Aorta (tissue), 5 donors: ENCODE results near the gene PF4V1. TPM values are rescaled to one million over a fixed set of nuclear protein-coding genes. Genes with fewer than 3 reads are reported as not detected.

Experiments used
- ATAC-seq: fragments of 200-7000 bp; cut with Tn5 transposase; one replicate; pipeline ENCODE4 v1.9.1; 2022; ENCODE audit warnings: moderate library complexity; ENCODE audit not compliant: low FRiP score
- DNase-seq, 2 donors: peaks; one replicate each; pipeline ENCODE4 v3.0.0-alpha.2; 2020
- H3K27ac ChIP-seq, 2 donors: one replicate each; pipeline ENCODE4 v1.5.1; 2013; ENCODE audit warnings: low read length in 2 of 2, mild to moderate bottlenecking in 2 of 2, moderate library complexity in 2 of 2, control low read depth in 1 of 2, inconsistent platforms in 1 of 2, low read depth in 1 of 2
- H3K27me3 ChIP-seq, 2 donors: one replicate each; pipeline ENCODE4 v1.6.1; 2013; ENCODE audit warnings: control low read depth in 1 of 2, low read length in 1 of 2, mild to moderate bottlenecking in 1 of 2, moderate library complexity in 1 of 2; ENCODE audit not compliant: insufficient read depth in 2 of 2, control insufficient read depth in 1 of 2
- H3K36me3 ChIP-seq, 2 donors: one replicate each; pipeline ENCODE4 v1.6.1; 2013; ENCODE audit warnings: control low read depth in 1 of 2, low read length in 1 of 2, mild to moderate bottlenecking in 1 of 2; ENCODE audit not compliant: insufficient read depth in 2 of 2, control insufficient read depth in 1 of 2
- H3K4me1 ChIP-seq, 2 donors: one replicate each; pipeline ENCODE4 v1.6.1; 2013; ENCODE audit warnings: low read length in 2 of 2, control low read depth in 1 of 2, mild to moderate bottlenecking in 1 of 2, moderate library complexity in 1 of 2; ENCODE audit not compliant: insufficient read depth in 2 of 2, control insufficient read depth in 1 of 2
- H3K4me3 ChIP-seq, 2 donors: one replicate each; pipeline ENCODE4 v1.5.1; 2013; ENCODE audit warnings: low read length in 2 of 2, control low read depth in 1 of 2, mild to moderate bottlenecking in 1 of 2
- H3K9me3 ChIP-seq: one replicate; pipeline ENCODE4 v1.6.1; 2013; ENCODE audit warnings: mild to moderate bottlenecking, low read length; ENCODE audit not compliant: control insufficient read depth
- WGBS, 2 donors: extraction: QIAGEN DNeasy Blood & Tissue Kit; methylation state at CpG; one replicate each; pipeline ENCODE4 v1.1.7; 2013; 5-methylcytosine and 5-hydroxymethylcytosine counted together
- intact Hi-C, 2 donors: fragments of 100-400 bp; cut with DNase I; formaldehyde crosslinking; loops; one replicate each; pipeline versions ENCODE4 v1.14.2 to v1.15.0; 2022
- polyA plus RNA-seq, 2 donors: library from polyadenylated mRNA; stranded (reverse); fragments of 200-250 nt; gene quantifications; one replicate each; pipeline ENCODE4 v1.2.3, GENCODE V29; 2013
- total RNA-seq, 2 donors: library from RNA; stranded (reverse); fragmentation: NEBNext Ultra II Directional; extraction: Animal tissue kit (Norgen Biotek cat#: 25700); gene quantifications; one replicate each; pipeline ENCODE4 v1.2.1, GENCODE V29; 2021
- donor health status: healthy with polysubstance abuse.
- donor health status: Bipolar disorder and iron deficiency.
- donor health status: DM: no; HTN: no; CAD: no.
- donor health status: DM: no; HTN: no; CAD: no.
- donor health status: DM: yes; HTN: yes; CAD: no.

Gene PF4V1
- total and polyA plus RNA-seq, 4 donors: 0.88 TPM; not detected in 3

DNA sequence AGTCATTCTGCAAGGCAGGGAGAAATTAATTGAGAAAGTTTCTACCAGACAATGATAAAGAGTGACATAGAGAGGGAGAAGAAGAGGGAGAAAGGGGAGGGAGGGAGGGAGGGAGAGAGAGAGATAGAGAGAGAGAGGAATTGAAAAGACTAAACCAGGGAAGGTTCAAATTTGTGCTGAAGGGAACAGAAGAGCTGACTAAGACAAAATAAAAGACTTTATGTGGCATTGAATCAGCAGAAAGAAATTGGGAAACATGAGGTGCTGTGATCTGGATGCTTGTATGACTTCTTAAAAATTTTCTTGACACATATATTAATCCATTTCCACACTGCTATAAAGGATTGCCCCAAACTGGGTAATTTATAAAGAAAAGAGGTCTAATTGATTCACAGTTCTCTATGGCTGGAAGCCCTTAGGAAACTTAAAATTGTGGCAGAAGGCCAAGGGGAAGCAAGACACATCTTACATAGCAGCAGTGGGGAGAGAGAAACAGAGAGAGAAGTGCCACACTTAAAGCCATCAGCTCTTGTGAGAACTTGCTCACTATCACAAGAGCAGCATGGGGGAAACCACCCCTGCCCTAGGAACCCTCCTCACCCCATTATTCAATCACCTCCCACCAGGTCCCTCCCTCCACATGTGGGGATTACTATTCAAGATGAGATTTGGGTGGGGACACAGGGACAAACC, 30.1 kb upstream of the PF4V1 start:
- Histone ChIP-seq H3K27ac (no peak overlapping the region), H3K9me3 (no peaks in the 10 kb centered on the region), H3K36me3 (no peaks in the 10 kb centered on the region), H3K4me3 (no peak overlapping the region), H3K4me1 (no peaks in the 10 kb centered on the region), H3K27me3 (no peaks in the 10 kb centered on the region)
- intact Hi-C loops: no loop called here
- DNase-seq (no peak), ATAC-seq (no peak)

DNA sequence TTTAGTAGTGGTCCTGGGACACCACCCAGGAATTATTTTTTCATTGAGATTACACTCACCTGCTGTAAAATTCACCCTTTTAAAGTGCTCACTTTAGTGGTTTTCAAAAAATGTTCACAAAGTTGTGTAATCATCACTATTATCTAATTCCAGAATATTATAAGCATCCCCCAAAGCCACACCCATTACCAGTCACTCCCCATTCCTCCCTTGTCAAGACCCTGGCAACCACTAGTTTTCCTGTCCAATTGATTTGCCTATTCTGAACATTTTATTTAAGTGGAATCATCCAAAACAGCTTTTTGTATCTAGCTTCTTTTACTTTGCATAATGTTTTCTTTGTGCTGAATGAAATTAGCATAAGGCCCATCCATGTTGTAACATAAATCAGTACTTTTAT, 29.3 kb upstream of the PF4V1 start:
- DNase-seq (no peak), ATAC-seq (no peak)
- Histone ChIP-seq H3K27me3 (no peaks in the 10 kb centered on the region), H3K36me3 (no peaks in the 10 kb centered on the region), H3K4me1 (no peaks in the 10 kb centered on the region), H3K9me3 (no peaks in the 10 kb centered on the region), H3K27ac (no peak overlapping the region), H3K4me3 (no peak overlapping the region)
- intact Hi-C loops: no loop called here

DNA sequence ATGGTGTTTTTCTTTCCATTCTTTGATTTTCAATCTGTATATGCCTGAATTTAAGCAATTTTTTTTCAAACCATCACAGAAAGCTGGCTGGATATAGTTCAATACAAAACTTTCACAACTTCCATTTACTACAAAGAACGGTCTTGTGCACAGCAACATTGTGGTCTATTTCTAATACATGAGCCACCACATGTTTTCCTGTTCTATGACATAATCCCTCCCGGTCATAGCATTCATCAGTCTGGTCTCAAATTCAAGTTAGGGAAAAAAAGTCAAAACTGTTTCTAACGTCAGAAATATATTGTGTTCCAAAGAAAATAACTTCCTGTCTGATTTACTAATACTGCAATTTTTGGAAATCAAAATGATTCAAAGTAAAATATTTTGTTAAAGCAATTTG, 24.1 kb upstream of the PF4V1 start:
- Histone ChIP-seq H3K4me1 (no peaks in the 10 kb centered on the region), H3K4me3 (no peak overlapping the region), H3K27ac (no peak overlapping the region), H3K9me3 (no peaks in the 10 kb centered on the region), H3K36me3 (no peaks in the 10 kb centered on the region), H3K27me3 (no peaks in the 10 kb centered on the region)
- 13 to 14% methylated on average over 3 of the region's 3 CpGs for WGBS, 2 donors
- intact Hi-C loops: no loop called here
- DNase-seq (no peak), ATAC-seq (no peak)

DNA sequence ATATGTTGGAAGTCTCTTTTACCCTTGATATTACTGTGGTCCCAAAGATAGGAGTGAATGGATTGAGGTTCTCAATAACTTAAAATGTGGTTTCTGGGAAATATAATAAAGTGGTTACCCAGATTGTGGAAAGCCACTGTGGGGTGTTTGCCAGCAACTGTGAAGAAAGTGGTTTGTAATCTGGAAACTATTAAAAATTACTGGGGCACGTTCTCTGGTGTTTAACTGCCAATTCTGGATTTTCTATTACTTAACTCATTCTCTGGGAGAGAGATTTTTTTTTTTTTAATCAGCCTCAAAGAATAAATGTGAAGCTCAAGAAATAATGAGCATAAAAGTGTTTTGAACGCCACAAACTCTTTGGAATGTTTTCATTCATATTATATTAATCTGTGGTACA, 21.5 kb upstream of the PF4V1 start:
- no peaks in the 10 kb centered on the region for H3K4me1 ChIP-seq
- ATAC-seq (no peak), DNase-seq (no peak)
- no peaks in the 10 kb centered on the region for H3K27me3 ChIP-seq
- 12 to 20% methylated on average over 2 of the region's 2 CpGs for WGBS, 2 donors
- no peaks in the 10 kb centered on the region for H3K36me3 ChIP-seq
- intact Hi-C loops: no loop called here
- H3K27ac ChIP-seq: no peak overlapping the region
- H3K9me3 ChIP-seq: no peaks in the 10 kb centered on the region
- H3K4me3 ChIP-seq: no peak overlapping the region

DNA sequence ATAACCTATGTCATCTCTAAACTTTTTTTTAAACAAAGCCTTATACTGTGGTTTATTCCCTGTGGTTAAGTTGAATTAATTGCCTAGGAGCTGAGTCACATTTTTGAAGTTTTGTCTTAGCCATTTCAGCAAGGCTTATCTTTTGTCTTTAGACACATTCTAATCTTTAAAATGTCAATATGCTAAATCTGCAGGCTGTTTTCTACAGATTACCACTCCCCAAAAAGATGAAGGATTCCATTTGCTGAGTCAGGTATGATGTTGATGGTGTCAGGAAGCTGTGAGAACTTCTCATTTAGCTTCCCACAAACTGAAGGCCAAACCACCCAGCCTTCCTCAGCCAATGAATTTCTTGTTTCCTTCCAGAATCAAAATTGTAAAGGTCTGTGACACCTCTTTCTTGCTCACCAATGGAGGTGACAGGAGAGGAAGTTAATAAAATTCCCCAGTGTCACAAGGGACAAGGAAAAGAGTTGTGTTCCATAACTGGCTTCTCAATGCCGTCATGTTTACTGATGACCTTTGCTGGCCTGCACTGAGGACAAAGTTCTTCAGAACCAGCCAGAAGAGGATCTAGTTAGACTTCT, 20.4 kb upstream of the PF4V1 start:
- DNase-seq: no peak
- Histone ChIP-seq H3K4me1 (no peaks in the 10 kb centered on the region), H3K36me3 (no peaks in the 10 kb centered on the region), H3K27ac (no peak overlapping the region), H3K4me3 (no peak overlapping the region), H3K27me3 (no peaks in the 10 kb centered on the region), H3K9me3 (no peaks in the 10 kb centered on the region)
- no peak for ATAC-seq
- WGBS, 2 donors: 81 to 85% methylated on average over 1 of the region's 1 CpG
- intact Hi-C loops: no loop called here

DNA sequence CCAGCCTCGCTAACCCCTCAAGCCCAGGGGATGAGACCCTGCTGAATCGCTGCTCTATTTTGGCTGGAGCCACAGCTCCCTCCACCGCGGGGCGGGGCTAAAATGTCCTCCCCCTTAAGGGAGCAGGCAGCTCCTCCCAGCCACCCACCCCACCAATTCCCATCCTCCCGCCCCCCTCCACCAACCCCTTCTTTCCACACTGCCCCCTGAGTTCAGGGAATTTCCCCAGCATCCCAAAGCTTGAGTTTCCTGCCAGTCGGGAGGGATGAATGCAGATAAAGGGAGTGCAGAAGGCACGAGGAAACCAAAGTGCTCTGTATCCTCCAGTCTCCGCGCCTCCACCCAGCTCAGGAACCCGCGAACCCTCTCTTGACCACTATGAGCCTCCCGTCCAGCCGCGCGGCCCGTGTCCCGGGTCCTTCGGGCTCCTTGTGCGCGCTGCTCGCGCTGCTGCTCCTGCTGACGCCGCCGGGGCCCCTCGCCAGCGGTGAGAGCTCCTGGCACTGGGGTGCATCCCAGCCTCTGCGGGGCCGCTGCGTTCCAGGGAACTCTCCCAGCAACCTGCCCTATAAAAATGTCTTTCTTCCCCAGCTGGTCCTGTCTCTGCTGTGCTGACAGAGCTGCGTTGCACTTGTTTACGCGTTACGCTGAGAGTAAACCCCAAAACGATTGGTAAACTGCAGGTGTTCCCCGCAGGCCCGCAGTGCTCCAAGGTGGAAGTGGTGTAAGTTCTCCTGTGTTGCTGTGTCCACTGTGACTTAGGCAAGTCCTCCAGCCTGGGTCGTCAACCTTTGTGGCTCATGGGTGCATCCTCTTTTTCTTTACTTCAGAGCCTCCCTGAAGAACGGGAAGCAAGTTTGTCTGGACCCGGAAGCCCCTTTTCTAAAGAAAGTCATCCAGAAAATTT, 16.5 kb upstream of the PF4V1 start, which contains the start of gene CXCL6:
Gene CXCL6 (plus strand): TSS at position 306 of the 907 bp plus-strand sequence. CDS start 73 bp downstream, at position 379.
- no peaks in the 10 kb centered on the region for H3K27me3 ChIP-seq
- H3K4me1 ChIP-seq: no peaks in the 10 kb centered on the region
- H3K36me3 ChIP-seq: no peaks in the 10 kb centered on the region
- 4 to 5% methylated on average over 41 of the region's 41 CpGs for WGBS, 2 donors
- no peak within 1 kb of the TSS for H3K4me3 ChIP-seq
- DNase-seq: peak; percentile 50 to 82
- no peaks in the 10 kb centered on the region for H3K9me3 ChIP-seq
- peak; percentile 46 for ATAC-seq
- H3K27ac ChIP-seq: no peak within 1 kb of the TSS
- intact Hi-C loops: loop anchor here in 1 of 2 donors (2.0 kb wide), 1 partner anchor 16 kb away; no protein-coding TSS in a partner anchor

DNA sequence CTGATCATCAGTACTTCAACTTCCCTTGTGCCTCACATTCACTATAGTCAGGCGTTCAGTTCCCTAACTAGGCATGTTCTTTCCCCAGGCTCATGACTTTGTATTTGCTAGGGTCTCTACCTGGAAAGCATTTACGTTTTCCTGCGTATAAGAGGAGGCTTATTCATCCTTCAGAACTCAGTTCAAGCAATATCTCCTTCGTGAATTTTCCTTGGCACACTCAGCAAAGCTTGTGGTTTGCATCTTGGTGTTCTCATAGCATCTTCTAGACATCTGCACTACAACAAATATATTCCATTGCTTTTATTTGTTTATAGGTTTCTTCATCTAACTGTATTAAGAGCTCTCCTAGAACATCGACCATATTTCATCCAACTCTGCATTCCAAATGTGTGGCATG, 14.0 kb upstream of the PF4V1 start:
- no peak for ATAC-seq
- 79 to 84% methylated on average over 5 of the region's 5 CpGs for WGBS, 2 donors
- no peaks in the 10 kb centered on the region for H3K9me3 ChIP-seq
- no peak overlapping the region for H3K4me3 ChIP-seq
- no peaks in the 10 kb centered on the region for H3K27me3 ChIP-seq
- H3K27ac ChIP-seq: no peak overlapping the region
- no peaks in the 10 kb centered on the region for H3K36me3 ChIP-seq
- H3K4me1 ChIP-seq: no peaks in the 10 kb centered on the region
- intact Hi-C loops: no loop called here
- no peak for DNase-seq

DNA sequence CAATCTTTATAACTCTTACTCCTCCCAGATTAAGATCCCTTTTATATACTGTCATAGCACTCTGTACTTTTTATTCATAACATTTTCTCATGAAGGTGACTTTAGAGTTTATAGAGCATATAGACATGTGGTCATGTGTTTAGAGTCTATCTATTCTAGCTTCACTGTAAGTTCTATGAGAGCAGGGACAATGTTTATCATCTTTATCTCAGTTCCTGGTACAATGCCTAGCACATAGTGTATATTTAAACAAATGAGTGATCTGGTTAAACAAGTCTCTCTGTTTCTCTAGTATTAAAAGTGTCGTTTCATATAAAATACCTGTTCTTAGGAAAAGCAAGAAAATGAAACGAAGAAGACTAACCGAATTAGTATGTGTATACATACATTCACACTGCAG, 13.4 kb upstream of the PF4V1 start:
- Histone ChIP-seq H3K27ac (no peak overlapping the region), H3K4me3 (no peak overlapping the region), H3K9me3 (no peaks in the 10 kb centered on the region), H3K4me1 (no peaks in the 10 kb centered on the region), H3K27me3 (no peaks in the 10 kb centered on the region), H3K36me3 (no peaks in the 10 kb centered on the region)
- 80 to 88% methylated on average over 3 of the region's 3 CpGs for WGBS, 2 donors
- no peak for ATAC-seq
- intact Hi-C loops: no loop called here
- DNase-seq: no peak
